HepG2 (cell line): ENCODE results near the gene NCBP3.

Experiments
- GATAD2A ChIP-seq: IDR thresholded peaks from 2 replicates; pipeline ENCODE4 v1.6.1; 2016
- RXRA ChIP-seq: sonication (generic); formaldehyde crosslinking; IDR thresholded peaks from 2 replicates; pipeline ENCODE4 v1.5.1; 2020; ENCODE audit warnings: missing genetic modification reagents
- SIX1 ChIP-seq: sonication (generic); formaldehyde crosslinking; IDR thresholded peaks from 2 replicates; pipeline ENCODE4 v1.4.0; 2020; ENCODE audit warnings: missing genetic modification reagents, borderline replicate concordance
- SP4 ChIP-seq: sonication (generic); formaldehyde crosslinking; IDR thresholded peaks from 2 replicates; pipeline ENCODE4 v1.8.1; 2023; ENCODE audit warnings: mild to moderate bottlenecking, missing genetic modification reagents
- ZNF567 ChIP-seq: sonication (generic); formaldehyde crosslinking; IDR thresholded peaks from 2 replicates; pipeline ENCODE4 v1.8.1; 2023; ENCODE audit warnings: mild to moderate bottlenecking, missing genetic modification reagents, borderline replicate concordance
- ZNF841 ChIP-seq: sonication (generic); formaldehyde crosslinking; IDR thresholded peaks from 2 replicates; pipeline ENCODE4 v1.8.1; 2023; ENCODE audit warnings: missing genetic modification reagents, borderline replicate concordance

- no peak for TF ChIP-seq ZNF567
- no peak for TF ChIP-seq GATAD2A (CRISPR knock-in tag)
- TF ChIP-seq SIX1 (CRISPR knock-in tag), result no peak
- TF ChIP-seq RXRA (CRISPR knock-in tag), result no peak
- TF ChIP-seq SP4 (CRISPR knock-in tag), result no peak
- no peak for TF ChIP-seq ZNF841 (CRISPR knock-in tag)
Measured at GRCh38 chr17:3828151-3828851, 17.7 kb downstream of the NCBP3 start.
